ENCODE measurements around the gene GAREM2. TPM values are rescaled to one million over a fixed set of nuclear protein-coding genes. Genes with fewer than 3 reads are reported as not detected.

The GAREM2 gene
- total and polyA plus RNA-seq, 5 experiments from 2014 or later, result 0.74 to 5.9 (median 2.6) TPM

- peaks cover 19 to 61% (median 31%) of the 10 kb centered on the region in 5 donors for H3K27me3 Mint-ChIP-seq
- ATAC-seq (peak; percentile 24 to 37), DNase-seq (no peak)
- H3K4me3 Mint-ChIP-seq, result peak overlapping the region; percentile 74 to 93 (median 82)
- POLR2A ChIA-PET, result interaction anchor here (1.7 kb wide), 1 partner anchor 12 kb away, joined by 9 read pairs; no protein-coding TSS in a partner anchor
- peak overlapping the region in 3 of 10 donors; percentile 40 to 95 (median 89) for H3K27ac Mint-ChIP-seq
- peaks cover 0 to 2% (median 0%) of the 10 kb centered on the region in 9 donors for H3K9me3 Mint-ChIP-seq
- peaks cover 6 to 17% (median 14%) of the 10 kb centered on the region in 4 donors for H3K4me1 Mint-ChIP-seq
- H3K36me3 Mint-ChIP-seq, result peaks cover 0 to 9% (median 0%) of the 10 kb centered on the region in 3 donors
Measured at GRCh38 chr2:26172189-26172870, 558 bp upstream of the GAREM2 start.

GRCh38 chr2:26173776-26174482 lies 1.0 kb downstream of the GAREM2 start:
- Mint-ChIP-seq H3K27ac (peak overlapping the region in 1 of 10 donors; percentile 63), H3K4me1 (peaks cover 6 to 22% (median 17%) of the 10 kb centered on the region in 4 donors), H3K36me3 (peaks cover 0 to 9% (median 0%) of the 10 kb centered on the region in 3 donors), H3K9me3 (peaks cover 0 to 2% (median 0%) of the 10 kb centered on the region in 9 donors), H3K27me3 (peaks cover 19 to 63% (median 31%) of the 10 kb centered on the region in 5 donors), H3K4me3 (peak overlapping the region; percentile 55 to 86 (median 76))
- no peak for ATAC-seq
- DNase-seq, result peak in 2 of 10 donors; percentile 14 to 50
- POLR2A ChIA-PET, result interaction anchor here (1.7 kb wide), 1 partner anchor 10 kb away, joined by 9 read pairs; no protein-coding TSS in a partner anchor

DNA sequence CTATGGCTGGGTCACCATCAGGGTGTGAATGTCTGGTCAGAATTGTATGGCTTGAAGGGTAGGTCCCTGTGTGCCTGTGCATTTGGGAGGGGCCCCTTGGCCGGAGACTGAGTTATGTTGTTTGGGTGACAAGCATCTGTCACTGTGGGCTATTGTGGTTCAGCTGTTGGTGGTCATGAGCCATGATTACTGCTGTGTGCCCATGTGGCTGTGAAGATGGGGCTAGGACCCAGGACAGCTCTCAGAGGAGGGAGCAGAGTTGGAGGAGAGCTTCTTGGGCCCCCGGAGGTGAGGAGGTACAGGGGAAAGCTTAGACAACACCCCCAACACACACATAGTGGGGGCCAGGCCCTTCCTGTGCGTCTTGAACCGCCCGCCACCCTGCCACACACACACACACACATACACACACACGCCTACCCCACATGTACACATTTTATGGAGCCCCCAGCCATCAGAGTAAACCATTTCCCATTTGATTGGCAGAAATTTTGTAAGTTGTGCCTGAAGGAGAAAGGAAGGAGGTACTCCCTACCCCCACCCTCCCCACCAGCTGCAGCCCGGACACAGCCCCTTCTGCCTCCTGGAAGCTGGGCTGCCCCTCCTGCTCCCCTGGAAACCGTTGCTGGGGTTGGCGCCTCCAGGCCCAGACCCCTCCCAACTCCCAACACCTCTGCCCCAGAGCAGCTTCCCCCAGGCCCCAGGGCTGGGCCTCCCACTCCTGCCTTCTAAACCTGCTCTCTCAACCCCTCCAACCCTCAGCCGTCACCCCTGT lies 2.0 kb downstream of the GAREM2 start:
- Mint-ChIP-seq H3K4me1 (peaks cover 10 to 30% (median 21%) of the 10 kb centered on the region in 4 donors), H3K9me3 (peaks cover 0 to 2% (median 0%) of the 10 kb centered on the region in 9 donors), H3K36me3 (peaks cover 0 to 9% (median 0%) of the 10 kb centered on the region in 3 donors), H3K4me3 (peak overlapping the region in 9 of 10 donors; percentile 2 to 86 (median 78)), H3K27ac (peak overlapping the region in 3 of 10 donors; percentile 44 to 63 (median 46)), H3K27me3 (peaks cover 22 to 73% (median 32%) of the 10 kb centered on the region in 5 donors)
- ATAC-seq (no peak), DNase-seq (no peak)
- POLR2A ChIA-PET, result interaction anchor here (0.6 to 1.4 kb wide), 2 partner anchors 9 to 35 kb away, joined by 3 to 5 read pairs; no protein-coding TSS in a partner anchor

DNA sequence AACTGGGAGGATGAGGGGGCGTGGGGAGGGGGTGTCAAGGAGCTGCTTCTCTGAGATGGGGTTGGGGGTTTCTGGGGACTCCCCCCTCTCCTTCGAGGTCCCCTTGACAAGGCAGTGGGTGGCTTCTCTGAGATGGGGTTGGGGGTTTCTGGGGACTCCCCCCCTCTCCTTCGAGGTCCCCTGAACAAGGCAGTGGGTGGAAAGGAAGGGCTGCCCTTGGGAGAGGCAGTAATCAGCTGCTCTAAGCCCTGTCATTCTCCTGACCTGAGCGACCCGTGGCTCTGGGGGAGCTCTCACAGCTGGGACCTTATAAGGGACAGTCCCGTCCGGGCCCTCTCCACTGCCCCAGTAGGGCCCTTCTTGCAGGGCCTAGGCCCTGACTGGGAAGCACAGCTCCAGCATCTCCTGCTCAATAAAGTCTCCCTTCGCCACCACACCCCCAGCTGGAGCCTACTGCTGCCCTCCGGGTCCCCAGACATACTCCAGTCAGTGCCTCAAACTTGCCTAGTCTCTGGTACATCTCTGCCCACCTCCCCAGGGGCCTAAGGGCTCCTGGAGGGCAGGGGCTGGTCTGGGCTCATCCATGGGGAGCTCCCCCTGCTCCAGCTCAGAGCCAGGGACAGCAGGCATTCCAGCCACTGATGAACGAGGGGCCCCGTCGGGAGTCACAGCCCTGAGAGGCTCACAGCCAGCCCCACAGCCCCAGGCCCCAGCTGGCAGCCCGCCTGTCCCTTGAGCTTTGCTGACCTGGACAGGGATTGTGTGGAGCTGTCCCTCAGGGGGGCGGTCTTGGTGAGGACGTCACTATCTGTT lies 2.8 kb downstream of the GAREM2 start:
- peaks cover 0 to 9% (median 0%) of the 10 kb centered on the region in 3 donors for H3K36me3 Mint-ChIP-seq
- peaks cover 15 to 37% (median 25%) of the 10 kb centered on the region in 4 donors for H3K4me1 Mint-ChIP-seq
- DNase-seq, result peak in 1 of 10 donors; percentile 17
- H3K27me3 Mint-ChIP-seq, result peaks cover 28 to 80% (median 37%) of the 10 kb centered on the region in 5 donors
- POLR2A ChIA-PET, result interaction anchor here (1.4 kb wide), 1 partner anchor 9 kb away, joined by 5 read pairs; no protein-coding TSS in a partner anchor
- no peak overlapping the region for H3K4me3 Mint-ChIP-seq
- no peak overlapping the region for H3K27ac Mint-ChIP-seq
- peaks cover 0 to 2% (median 0%) of the 10 kb centered on the region in 9 donors for H3K9me3 Mint-ChIP-seq
- no peak for ATAC-seq

GRCh38 chr2:26176279-26176615 lies 3.4 kb downstream of the GAREM2 start:
- H3K4me1 Mint-ChIP-seq, result peaks cover 17 to 37% (median 25%) of the 10 kb centered on the region in 4 donors
- POLR2A ChIA-PET, result interaction anchor here (1.4 kb wide), 1 partner anchor 8 kb away, joined by 5 read pairs; no protein-coding TSS in a partner anchor
- peaks cover 0 to 9% (median 0%) of the 10 kb centered on the region in 3 donors for H3K36me3 Mint-ChIP-seq
- peak overlapping the region in 1 of 10 donors; percentile 50 for H3K4me3 Mint-ChIP-seq
- no peak overlapping the region for H3K27ac Mint-ChIP-seq
- no peak for ATAC-seq
- H3K9me3 Mint-ChIP-seq, result peaks cover 0 to 2% (median 0%) of the 10 kb centered on the region in 9 donors
- peaks cover 32 to 80% (median 40%) of the 10 kb centered on the region in 5 donors for H3K27me3 Mint-ChIP-seq
- DNase-seq, result peak in 1 of 10 donors; percentile 10

DNA sequence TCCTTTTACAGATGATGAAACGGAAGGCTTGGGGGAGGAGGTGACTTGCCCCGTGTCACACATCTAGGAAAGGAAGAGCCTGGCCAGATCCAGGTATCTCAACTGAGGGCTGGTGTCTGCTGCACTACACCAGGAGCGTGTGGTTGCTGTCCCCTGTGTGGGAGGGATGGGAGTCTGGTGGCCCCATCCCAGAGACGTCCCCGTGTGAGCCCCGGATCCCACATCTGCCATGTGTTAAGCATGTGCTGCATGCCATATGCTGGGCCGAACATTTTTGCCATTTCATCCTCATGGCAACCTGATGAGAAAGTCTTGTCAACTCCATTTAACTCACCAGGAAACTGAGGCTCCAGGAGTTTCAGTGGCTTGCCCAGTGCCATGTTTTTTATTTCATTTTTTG lies 4.2 kb downstream of the GAREM2 start:
- Mint-ChIP-seq H3K4me3 (peak overlapping the region in 1 of 10 donors; percentile 24), H3K36me3 (peaks cover 0 to 4% (median 0%) of the 10 kb centered on the region in 3 donors), H3K9me3 (no peaks in the 10 kb centered on the region), H3K27me3 (peaks cover 28 to 80% (median 34%) of the 10 kb centered on the region in 5 donors), H3K4me1 (peaks cover 14 to 28% (median 19%) of the 10 kb centered on the region in 4 donors), H3K27ac (no peak overlapping the region)
- ATAC-seq (no peak), DNase-seq (no peak)
- POLR2A ChIA-PET, result no interaction called here

DNA sequence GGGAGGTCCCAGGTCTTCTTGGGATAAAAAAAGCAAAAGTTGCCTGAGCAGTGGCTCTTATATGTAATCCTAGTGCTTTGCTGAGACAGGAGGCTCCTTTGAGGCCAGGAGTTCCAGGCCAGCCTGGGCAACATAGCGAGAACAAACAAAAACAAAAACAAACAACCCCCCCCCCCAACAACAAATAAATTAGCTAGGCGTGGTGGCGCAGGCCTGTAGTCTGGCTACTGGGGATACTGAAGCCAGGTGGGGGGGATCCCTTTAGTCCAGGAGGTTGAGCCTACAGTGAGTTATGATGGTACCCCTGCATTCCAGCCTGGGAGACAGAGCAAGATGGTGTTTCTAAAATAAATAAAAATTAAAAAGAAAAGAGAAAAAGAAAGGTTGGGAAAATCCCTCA lies 5.4 kb downstream of the GAREM2 start:
- DNase-seq (no peak), ATAC-seq (no peak)
- H3K27ac Mint-ChIP-seq, result no peak overlapping the region
- POLR2A ChIA-PET, result no interaction called here
- H3K9me3 Mint-ChIP-seq, result no peaks in the 10 kb centered on the region
- peak overlapping the region in 6 of 10 donors; percentile 30 to 69 (median 56) for H3K4me3 Mint-ChIP-seq
- peaks cover 25 to 77% (median 31%) of the 10 kb centered on the region in 5 donors for H3K27me3 Mint-ChIP-seq
- peaks cover 11 to 25% (median 17%) of the 10 kb centered on the region in 4 donors for H3K4me1 Mint-ChIP-seq
- peaks cover 0 to 2% (median 0%) of the 10 kb centered on the region in 3 donors for H3K36me3 Mint-ChIP-seq

GRCh38 chr2:26178746-26179436 lies 6.0 kb downstream of the GAREM2 start:
- DNase-seq (no peak), ATAC-seq (peak; percentile 58 to 72)
- no peaks in the 10 kb centered on the region for H3K9me3 Mint-ChIP-seq
- peaks cover 11 to 25% (median 20%) of the 10 kb centered on the region in 4 donors for H3K4me1 Mint-ChIP-seq
- POLR2A ChIA-PET, result no interaction called here
- peaks cover 0 to 2% (median 0%) of the 10 kb centered on the region in 3 donors for H3K36me3 Mint-ChIP-seq
- peak overlapping the region; percentile 29 to 81 (median 68) for H3K4me3 Mint-ChIP-seq
- peaks cover 25 to 71% (median 31%) of the 10 kb centered on the region in 5 donors for H3K27me3 Mint-ChIP-seq
- H3K27ac Mint-ChIP-seq, result no peak overlapping the region

DNA sequence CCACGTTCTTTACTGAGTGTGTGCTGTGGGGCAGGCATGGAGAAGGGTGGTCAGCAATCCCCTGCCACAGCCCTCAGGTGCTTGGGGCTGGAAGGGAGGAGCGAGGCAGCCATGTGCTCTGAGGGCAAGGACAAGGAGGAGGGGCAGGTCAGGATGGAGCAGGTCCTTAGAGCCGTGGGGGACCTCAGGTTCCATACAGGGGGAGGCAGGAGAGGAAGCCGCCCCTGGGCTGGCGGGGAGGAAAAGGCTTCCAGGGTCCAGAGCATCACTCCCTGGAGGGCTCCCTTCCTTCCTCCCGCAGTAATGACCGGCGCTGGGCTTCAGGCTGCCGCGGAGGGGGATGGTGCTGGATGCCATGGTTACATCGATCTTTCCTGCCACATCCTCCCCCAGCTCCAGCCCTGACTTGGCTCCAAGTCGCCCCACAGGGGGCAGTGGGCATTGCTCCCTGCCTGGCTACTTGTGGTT lies 6.6 kb downstream of the GAREM2 start:
- Mint-ChIP-seq H3K27me3 (peaks cover 22 to 65% (median 27%) of the 10 kb centered on the region in 5 donors), H3K4me1 (peaks cover 11 to 21% (median 20%) of the 10 kb centered on the region in 4 donors), H3K36me3 (no peaks in the 10 kb centered on the region), H3K4me3 (peak overlapping the region; percentile 29 to 81 (median 64)), H3K9me3 (no peaks in the 10 kb centered on the region), H3K27ac (peak overlapping the region in 1 of 10 donors; percentile 63)
- DNase-seq (no peak), ATAC-seq (peak; percentile 3 to 16)
- POLR2A ChIA-PET, result no interaction called here

GRCh38 chr2:26182441-26182840 lies 9.6 kb downstream of the GAREM2 start:
- no peaks in the 10 kb centered on the region for H3K9me3 Mint-ChIP-seq
- H3K4me1 Mint-ChIP-seq, result peaks cover 14 to 34% (median 30%) of the 10 kb centered on the region in 4 donors
- peaks cover 16 to 36% (median 17%) of the 10 kb centered on the region in 5 donors for H3K27me3 Mint-ChIP-seq
- DNase-seq (no peak), ATAC-seq (no peak)
- no peaks in the 10 kb centered on the region for H3K36me3 Mint-ChIP-seq
- H3K27ac Mint-ChIP-seq, result peak overlapping the region in 1 of 10 donors; percentile 56
- no peak overlapping the region for H3K4me3 Mint-ChIP-seq
- POLR2A ChIA-PET, result no interaction called here

Data from naive thymus-derived CD8-positive, alpha-beta T cell (primary cell).